ENCODE measurements around the gene ZMIZ1. TPM values are rescaled to one million over a fixed set of nuclear protein-coding genes. Genes with fewer than 3 reads are reported as not detected.
A peak's percentile ranks its signal among the peaks of the same experiment; 100 is the strongest.

Gene ZMIZ1
- total and polyA plus RNA-seq, 4 donors = 18.3 to 80.2 (median 42.6) TPM

DNA sequence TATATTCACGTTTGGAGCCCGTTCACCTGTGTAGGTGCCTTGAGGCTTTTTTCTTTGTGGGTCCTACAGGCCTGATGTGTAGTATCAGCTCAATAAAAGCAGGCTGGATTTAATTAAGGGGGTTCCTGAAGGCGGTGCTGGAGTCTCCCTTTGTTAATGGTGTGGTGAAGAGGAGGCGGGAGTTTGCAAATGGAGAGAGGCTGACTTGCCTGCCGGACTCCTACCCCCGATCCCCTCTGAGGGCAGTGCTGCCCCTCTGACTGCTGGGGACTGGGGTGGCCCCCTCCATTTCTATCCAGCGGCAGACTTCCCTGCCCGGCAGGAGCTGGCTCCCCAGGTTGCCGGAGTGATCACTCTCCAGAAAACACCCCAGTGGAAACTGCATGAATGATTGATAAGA lies 45.1 kb downstream of the ZMIZ1 start:
- TF ChIP-seq, protein P1, sequence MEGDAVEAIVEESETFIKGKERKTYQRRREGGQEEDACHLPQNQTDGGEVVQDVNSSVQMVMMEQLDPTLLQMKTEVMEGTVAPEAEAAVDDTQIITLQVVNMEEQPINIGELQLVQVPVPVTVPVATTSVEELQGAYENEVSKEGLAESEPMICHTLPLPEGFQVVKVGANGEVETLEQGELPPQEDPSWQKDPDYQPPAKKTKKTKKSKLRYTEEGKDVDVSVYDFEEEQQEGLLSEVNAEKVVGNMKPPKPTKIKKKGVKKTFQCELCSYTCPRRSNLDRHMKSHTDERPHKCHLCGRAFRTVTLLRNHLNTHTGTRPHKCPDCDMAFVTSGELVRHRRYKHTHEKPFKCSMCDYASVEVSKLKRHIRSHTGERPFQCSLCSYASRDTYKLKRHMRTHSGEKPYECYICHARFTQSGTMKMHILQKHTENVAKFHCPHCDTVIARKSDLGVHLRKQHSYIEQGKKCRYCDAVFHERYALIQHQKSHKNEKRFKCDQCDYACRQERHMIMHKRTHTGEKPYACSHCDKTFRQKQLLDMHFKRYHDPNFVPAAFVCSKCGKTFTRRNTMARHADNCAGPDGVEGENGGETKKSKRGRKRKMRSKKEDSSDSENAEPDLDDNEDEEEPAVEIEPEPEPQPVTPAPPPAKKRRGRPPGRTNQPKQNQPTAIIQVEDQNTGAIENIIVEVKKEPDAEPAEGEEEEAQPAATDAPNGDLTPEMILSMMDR (IDR thresholded peaks at IDR 0.05; ENCODE audit: control extremely low read depth, extremely low read depth) = no peak
- H3K9ac ChIP-seq (ENCODE audit: insufficient read depth in 1 of 2, low read length in 2 of 2) = no peak overlapping the region
- no peak for DNase-seq
- H3K27ac ChIP-seq (ENCODE audit: low read depth in 1 of 2, low read length in 1 of 2) = peak overlapping the region; percentile 30 to 93
- no peak overlapping the region for H3K4me3 ChIP-seq
- no peaks in the 10 kb centered on the region for H3K9me3 ChIP-seq (ENCODE audit: control insufficient read depth in 4 of 4, insufficient read depth in 3 of 4, low read length in 3 of 4)
- ATAC-seq (ENCODE audit: insufficient read depth, low FRiP score) = no peak
- peaks cover 0 to 7% (median 4%) of the 10 kb centered on the region in 4 donors for H3K36me3 ChIP-seq (ENCODE audit: control insufficient read depth in 4 of 4, insufficient read depth in 4 of 4, low read length in 4 of 4)
- H3K4me1 ChIP-seq (ENCODE audit: control insufficient read depth in 5 of 5, insufficient read depth in 5 of 5, low read length in 5 of 5) = peaks cover 18 to 54% (median 30%) of the 10 kb centered on the region in 5 donors
- WGBS, 2 donors = 74 to 77% methylated on average over 9 of the region's 9 CpGs
- no peaks in the 10 kb centered on the region for H3K27me3 ChIP-seq (ENCODE audit: control insufficient read depth in 3 of 3, insufficient read depth in 3 of 3, low read length in 2 of 3)

DNA sequence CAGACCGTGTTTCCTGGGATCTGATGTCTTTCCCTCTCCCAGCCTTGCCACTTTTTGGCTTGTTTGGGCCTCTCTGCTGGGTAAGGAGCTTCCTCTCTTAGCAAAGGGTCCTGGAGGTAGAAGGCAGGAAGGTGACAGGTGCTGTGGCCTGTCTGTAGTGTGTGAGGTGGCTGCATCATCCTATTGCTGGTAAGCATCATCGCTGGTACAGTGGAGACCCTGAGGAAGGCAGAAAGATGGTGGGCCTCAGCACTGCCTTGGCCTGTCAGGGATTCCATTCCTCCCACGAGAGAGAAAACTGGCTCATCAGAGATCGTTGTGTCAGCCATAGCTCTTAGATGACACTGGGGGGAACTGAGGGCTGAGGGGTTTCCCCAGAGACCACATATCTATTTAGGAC lies 46.5 kb downstream of the ZMIZ1 start:
- no peaks in the 10 kb centered on the region for H3K9me3 ChIP-seq (ENCODE audit: control insufficient read depth in 4 of 4, insufficient read depth in 3 of 4, low read length in 3 of 4)
- no peak for ATAC-seq (ENCODE audit: insufficient read depth, low FRiP score)
- no peak for DNase-seq
- H3K4me3 ChIP-seq = no peak overlapping the region
- no peaks in the 10 kb centered on the region for H3K27me3 ChIP-seq (ENCODE audit: control insufficient read depth in 3 of 3, insufficient read depth in 3 of 3, low read length in 2 of 3)
- peak overlapping the region; percentile 42 to 93 for H3K27ac ChIP-seq (ENCODE audit: low read depth in 1 of 2, low read length in 1 of 2)
- TF ChIP-seq, protein P1 (IDR thresholded peaks at IDR 0.05; ENCODE audit: control extremely low read depth, extremely low read depth) = no peak
- no peak overlapping the region for H3K9ac ChIP-seq (ENCODE audit: insufficient read depth in 1 of 2, low read length in 2 of 2)
- H3K36me3 ChIP-seq (ENCODE audit: control insufficient read depth in 4 of 4, insufficient read depth in 4 of 4, low read length in 4 of 4) = peaks cover 3 to 19% (median 7%) of the 10 kb centered on the region in 4 donors
- peaks cover 18 to 53% (median 30%) of the 10 kb centered on the region in 5 donors for H3K4me1 ChIP-seq (ENCODE audit: control insufficient read depth in 5 of 5, insufficient read depth in 5 of 5, low read length in 5 of 5)
- WGBS, 2 donors = 80 to 87% methylated on average over 4 of the region's 4 CpGs

DNA sequence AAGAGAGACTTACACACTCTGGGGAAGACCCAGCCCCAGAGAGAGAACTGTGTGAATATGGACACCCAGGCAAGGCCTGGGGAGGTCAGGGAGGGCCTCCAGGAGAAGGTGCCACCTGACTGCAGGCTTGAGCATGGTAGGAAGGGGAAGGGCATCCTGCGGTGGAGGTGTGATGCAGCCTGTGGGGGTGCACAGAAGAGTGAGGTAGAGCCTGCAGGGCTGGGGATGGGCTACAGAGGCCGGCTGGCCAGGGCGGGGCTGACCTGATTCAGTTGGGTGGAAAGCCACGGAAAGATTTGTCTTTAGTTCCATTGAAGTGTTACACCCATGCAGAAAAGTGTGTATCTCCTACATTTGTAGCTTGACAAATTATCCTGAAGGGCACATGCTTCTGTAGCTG lies 47.6 kb downstream of the ZMIZ1 start:
- Histone ChIP-seq H3K27me3 (ENCODE audit: control insufficient read depth in 3 of 3, insufficient read depth in 3 of 3, low read length in 2 of 3) (no peaks in the 10 kb centered on the region), H3K36me3 (ENCODE audit: control insufficient read depth in 4 of 4, insufficient read depth in 4 of 4, low read length in 4 of 4) (peaks cover 3 to 19% (median 9%) of the 10 kb centered on the region in 4 donors), H3K9ac (ENCODE audit: insufficient read depth in 1 of 2, low read length in 2 of 2) (no peak overlapping the region), H3K4me3 (no peak overlapping the region), H3K4me1 (ENCODE audit: control insufficient read depth in 5 of 5, insufficient read depth in 5 of 5, low read length in 5 of 5) (peaks cover 18 to 53% (median 30%) of the 10 kb centered on the region in 5 donors), H3K9me3 (ENCODE audit: control insufficient read depth in 4 of 4, insufficient read depth in 3 of 4, low read length in 3 of 4) (no peaks in the 10 kb centered on the region), H3K27ac (ENCODE audit: low read depth in 1 of 2, low read length in 1 of 2) (peak overlapping the region in 1 of 2 donors; percentile 1)
- no peak for DNase-seq
- WGBS, 2 donors = 69 to 77% methylated on average over 4 of the region's 4 CpGs
- TF ChIP-seq, protein P1 (IDR thresholded peaks at IDR 0.05; ENCODE audit: control extremely low read depth, extremely low read depth) = no peak
- no peak for ATAC-seq (ENCODE audit: insufficient read depth, low FRiP score)

Measured in lung (tissue), 12 donors.